MCF 10A (cell line): ENCODE results near the gene CHST11. TPM values are rescaled to one million over a fixed set of nuclear protein-coding genes. Genes with fewer than 3 reads are reported as not detected.
"Not testable (repeated sequence)": the region's sequence is repeated elsewhere in the genome, so short reads cannot be mapped to it uniquely, and the experiment has no call there.

ENCODE experiments used
- BruUV-seq: library from RNA; stranded (reverse); fragments of 400-500 nt; replicated peaks from 2 replicates; lab custom pipeline; 2021; lab: Mats Ljungman, UMichigan
- CTCF ChIA-PET: fragments of 300-600 bp; sonication (Branson Sonifier 250); formaldehyde crosslinking; extraction: SDS; loops from one replicate; lab custom pipeline; 2021; ENCODE audit warnings: antibody characterized with exemption, inconsistent platforms; lab: Yijun Ruan, JAX
- POLR2A ChIA-PET: fragments of 300-600, 350-650 bp; sonication (Branson Sonifier 250); formaldehyde crosslinking; extraction: SDS; loops from one replicate; lab custom pipeline; 2020; ENCODE audit warnings: antibody characterized with exemption, inconsistent platforms; lab: Yijun Ruan, JAX
- DNase-seq: peaks from one replicate; pipeline ENCODE4 v3.0.0-alpha.2; 2018; ENCODE audit not compliant: unreplicated experiment
- H3K27ac Mint-ChIP-seq: one replicate; pipeline ENCODE4 v1.8.0; 2022; ENCODE audit warnings: mild to moderate bottlenecking, low read depth, mixed read lengths; ENCODE audit not compliant: unreplicated experiment
- H3K27me3 Mint-ChIP-seq: one replicate; pipeline ENCODE4 v1.8.0; 2022; ENCODE audit warnings: mixed read lengths; ENCODE audit not compliant: insufficient read depth, unreplicated experiment
- H3K36me3 Mint-ChIP-seq: one replicate; pipeline ENCODE4 v1.8.0; 2022; ENCODE audit warnings: mild to moderate bottlenecking, moderate library complexity, mixed read lengths; ENCODE audit not compliant: insufficient read depth, unreplicated experiment
- H3K4me1 Mint-ChIP-seq: one replicate; pipeline ENCODE4 v1.8.0; 2022; ENCODE audit warnings: mixed read lengths; ENCODE audit not compliant: insufficient read depth, unreplicated experiment
- H3K4me3 Mint-ChIP-seq: one replicate; pipeline ENCODE4 v1.8.0; 2022; ENCODE audit warnings: mild to moderate bottlenecking, moderate library complexity, mixed read lengths; ENCODE audit not compliant: unreplicated experiment
- H3K9me3 Mint-ChIP-seq: one replicate; pipeline ENCODE4 v1.8.0; 2022; ENCODE audit warnings: mixed read lengths; ENCODE audit not compliant: unreplicated experiment
- CTCF ChIP-seq: fragments of 200-600 bp; IDR thresholded peaks from one replicate; pipeline ENCODE4 v1.8.0; 2022; ENCODE audit warnings: antibody characterized with exemption, mild to moderate bottlenecking; ENCODE audit not compliant: unreplicated experiment
- intact Hi-C: fragments of 100-400 bp; cut with micrococcal nuclease; formaldehyde crosslinking; loops from 2 replicates; pipeline ENCODE4 v1.14.1; 2022
- total RNA-seq: library from RNA; stranded (reverse); gene quantifications from 2 replicates; pipeline ENCODE4 v1.2.3, GENCODE V29; 2022

CHST11 gene
- total RNA-seq, 1 experiment from 2014 or later = 5.3 TPM

- Mint-ChIP-seq H3K27me3 (no peaks in the 10 kb centered on the region), H3K36me3 (no peaks in the 10 kb centered on the region), H3K4me3 (no peak overlapping the region), H3K4me1 (peaks cover 18% of the 10 kb centered on the region), H3K27ac (no peak overlapping the region), H3K9me3 (no peaks in the 10 kb centered on the region)
- BruUV-seq = no TSS peak
- intact Hi-C loops = no loop called here
- no peak for TF ChIP-seq CTCF
- CTCF ChIA-PET = no interaction called here
- no peak for DNase-seq
- POLR2A ChIA-PET = interaction anchor here (1.4 to 1.5 kb wide), 2 partner anchors 8 to 9 kb away, joined by 3 to 8 read pairs; no protein-coding TSS in a partner anchor
These were observed 345.5 kb downstream of the CHST11 start for GRCh38 chr12:104802208-104802607.

GRCh38 chr12:104805186-104805585 lies 348.4 kb downstream of the CHST11 start:
- peaks cover 18% of the 10 kb centered on the region for H3K4me1 Mint-ChIP-seq
- H3K27me3 Mint-ChIP-seq = no peaks in the 10 kb centered on the region
- ChIA-PET POLR2A (interaction anchor here (0.8 kb wide), 1 partner anchor 11 kb away, joined by 4 read pairs; no protein-coding TSS in a partner anchor), CTCF (no interaction called here)
- no peak for TF ChIP-seq CTCF
- intact Hi-C loops = no loop called here
- no peaks in the 10 kb centered on the region for H3K9me3 Mint-ChIP-seq
- no peak overlapping the region for H3K4me3 Mint-ChIP-seq
- DNase-seq = no peak
- no peak overlapping the region for H3K27ac Mint-ChIP-seq
- BruUV-seq = no TSS peak
- no peaks in the 10 kb centered on the region for H3K36me3 Mint-ChIP-seq

GRCh38 chr12:104806194-104806593 lies 349.4 kb downstream of the CHST11 start:
- H3K36me3 Mint-ChIP-seq, POLR2A ChIA-PET: not testable (repeated sequence)

GRCh38 chr12:104809251-104809650 lies 352.5 kb downstream of the CHST11 start:
- BruUV-seq = no TSS peak
- no peak for TF ChIP-seq CTCF
- no peaks in the 10 kb centered on the region for H3K27me3 Mint-ChIP-seq
- ChIA-PET POLR2A (no interaction called here), CTCF (no interaction called here)
- no peaks in the 10 kb centered on the region for H3K36me3 Mint-ChIP-seq
- intact Hi-C loops = no loop called here
- H3K9me3 Mint-ChIP-seq = no peaks in the 10 kb centered on the region
- no peak overlapping the region for H3K4me3 Mint-ChIP-seq
- no peak for DNase-seq
- H3K4me1 Mint-ChIP-seq = peaks cover 6% of the 10 kb centered on the region
- no peak overlapping the region for H3K27ac Mint-ChIP-seq

More at GRCh38 chr12:104806194-104806593, 349.4 kb downstream of the CHST11 start:
- H3K9me3 Mint-ChIP-seq, H3K27me3 Mint-ChIP-seq, H3K27ac Mint-ChIP-seq, H3K4me3 Mint-ChIP-seq, BruUV-seq, CTCF ChIA-PET, DNase-seq, intact Hi-C loops: not testable (repeated sequence)
- H3K4me1 Mint-ChIP-seq = peaks cover 18% of the 10 kb centered on the region
